ENCODE data around the gene FNDC3B. TPM values are rescaled to one million over a fixed set of nuclear protein-coding genes. Genes with fewer than 3 reads are reported as not detected.

FNDC3B gene
- total RNA-seq, 1 experiment from 2014 or later, result 173 TPM

DNA sequence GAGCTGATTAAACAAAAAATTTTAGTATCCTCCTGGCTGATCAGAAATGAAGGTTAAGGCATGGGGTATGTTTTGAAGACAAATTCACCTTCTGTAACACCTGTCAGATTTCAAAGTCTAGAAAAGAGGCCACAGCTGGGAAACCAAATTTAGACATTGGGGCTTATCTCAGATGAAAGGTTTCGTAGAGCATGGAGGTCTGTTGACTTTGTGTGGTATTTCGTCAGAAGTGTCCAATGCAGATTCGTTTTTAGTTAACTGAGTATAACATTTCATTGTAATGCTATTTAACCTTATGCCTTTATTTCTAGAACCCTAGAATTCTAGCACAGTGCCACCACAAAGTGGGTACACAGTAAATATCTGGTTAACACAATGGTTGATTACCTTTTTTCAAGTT lies 61.7 kb downstream of the FNDC3B start:
- H3K27me3 ChIP-seq (ENCODE audit: control insufficient read depth, insufficient read depth, low read length), result no peaks in the 10 kb centered on the region
- ChIA-PET CTCF (no interaction called here), POLR2A (no interaction called here)
- no peak for TF ChIP-seq TCF7L2 (IDR thresholded peaks at IDR 0.05; ENCODE audit: low read depth, low read length)
- no peak for TF ChIP-seq POLR2AphosphoS5 (IDR thresholded peaks at IDR 0.05; ENCODE audit: low read depth, low read length)
- TF ChIP-seq, protein P1, sequence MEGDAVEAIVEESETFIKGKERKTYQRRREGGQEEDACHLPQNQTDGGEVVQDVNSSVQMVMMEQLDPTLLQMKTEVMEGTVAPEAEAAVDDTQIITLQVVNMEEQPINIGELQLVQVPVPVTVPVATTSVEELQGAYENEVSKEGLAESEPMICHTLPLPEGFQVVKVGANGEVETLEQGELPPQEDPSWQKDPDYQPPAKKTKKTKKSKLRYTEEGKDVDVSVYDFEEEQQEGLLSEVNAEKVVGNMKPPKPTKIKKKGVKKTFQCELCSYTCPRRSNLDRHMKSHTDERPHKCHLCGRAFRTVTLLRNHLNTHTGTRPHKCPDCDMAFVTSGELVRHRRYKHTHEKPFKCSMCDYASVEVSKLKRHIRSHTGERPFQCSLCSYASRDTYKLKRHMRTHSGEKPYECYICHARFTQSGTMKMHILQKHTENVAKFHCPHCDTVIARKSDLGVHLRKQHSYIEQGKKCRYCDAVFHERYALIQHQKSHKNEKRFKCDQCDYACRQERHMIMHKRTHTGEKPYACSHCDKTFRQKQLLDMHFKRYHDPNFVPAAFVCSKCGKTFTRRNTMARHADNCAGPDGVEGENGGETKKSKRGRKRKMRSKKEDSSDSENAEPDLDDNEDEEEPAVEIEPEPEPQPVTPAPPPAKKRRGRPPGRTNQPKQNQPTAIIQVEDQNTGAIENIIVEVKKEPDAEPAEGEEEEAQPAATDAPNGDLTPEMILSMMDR (IDR thresholded peaks at IDR 0.05), result no peak
- TF ChIP-seq, protein P2, sequence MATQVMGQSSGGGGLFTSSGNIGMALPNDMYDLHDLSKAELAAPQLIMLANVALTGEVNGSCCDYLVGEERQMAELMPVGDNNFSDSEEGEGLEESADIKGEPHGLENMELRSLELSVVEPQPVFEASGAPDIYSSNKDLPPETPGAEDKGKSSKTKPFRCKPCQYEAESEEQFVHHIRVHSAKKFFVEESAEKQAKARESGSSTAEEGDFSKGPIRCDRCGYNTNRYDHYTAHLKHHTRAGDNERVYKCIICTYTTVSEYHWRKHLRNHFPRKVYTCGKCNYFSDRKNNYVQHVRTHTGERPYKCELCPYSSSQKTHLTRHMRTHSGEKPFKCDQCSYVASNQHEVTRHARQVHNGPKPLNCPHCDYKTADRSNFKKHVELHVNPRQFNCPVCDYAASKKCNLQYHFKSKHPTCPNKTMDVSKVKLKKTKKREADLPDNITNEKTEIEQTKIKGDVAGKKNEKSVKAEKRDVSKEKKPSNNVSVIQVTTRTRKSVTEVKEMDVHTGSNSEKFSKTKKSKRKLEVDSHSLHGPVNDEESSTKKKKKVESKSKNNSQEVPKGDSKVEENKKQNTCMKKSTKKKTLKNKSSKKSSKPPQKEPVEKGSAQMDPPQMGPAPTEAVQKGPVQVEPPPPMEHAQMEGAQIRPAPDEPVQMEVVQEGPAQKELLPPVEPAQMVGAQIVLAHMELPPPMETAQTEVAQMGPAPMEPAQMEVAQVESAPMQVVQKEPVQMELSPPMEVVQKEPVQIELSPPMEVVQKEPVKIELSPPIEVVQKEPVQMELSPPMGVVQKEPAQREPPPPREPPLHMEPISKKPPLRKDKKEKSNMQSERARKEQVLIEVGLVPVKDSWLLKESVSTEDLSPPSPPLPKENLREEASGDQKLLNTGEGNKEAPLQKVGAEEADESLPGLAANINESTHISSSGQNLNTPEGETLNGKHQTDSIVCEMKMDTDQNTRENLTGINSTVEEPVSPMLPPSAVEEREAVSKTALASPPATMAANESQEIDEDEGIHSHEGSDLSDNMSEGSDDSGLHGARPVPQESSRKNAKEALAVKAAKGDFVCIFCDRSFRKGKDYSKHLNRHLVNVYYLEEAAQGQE (IDR thresholded peaks at IDR 0.05; ENCODE audit: insufficient read depth in 1 of 2, low read depth in 2 of 2, low read length in 1 of 2), result no peak
- no peak for TF ChIP-seq SIN3A (IDR thresholded peaks at IDR 0.05; ENCODE audit: borderline replicate concordance, insufficient read depth, low read depth, low read length)
- no peak overlapping the region for H3K4me3 ChIP-seq (ENCODE audit: low read depth in 2 of 2, low read length in 2 of 2)
- ATAC-seq (no peak), DNase-seq (ENCODE audit: low read depth, low spot score) (no peak)
- peaks cover 98% of the 10 kb centered on the region for H3K4me1 ChIP-seq (ENCODE audit: control insufficient read depth, insufficient read depth, low read length)
- no peaks in the 10 kb centered on the region for H3K9me3 ChIP-seq (ENCODE audit: control insufficient read depth, insufficient read depth, low read depth, low read length)
- no peak overlapping the region for H3K27ac ChIP-seq (ENCODE audit: low read length)
- intact Hi-C loops (cut with micrococcal nuclease; ENCODE audit: unreplicated experiment), result no loop called here
- in situ Hi-C loops (cut with HindIII; ENCODE audit: low pct_unique_long_range_greater_than_20kb, low sequenced_read_pairs), result no loop called here
- no TSS peak for BruUV-seq (replicated peaks)
- no peaks in the 10 kb centered on the region for H3K36me3 ChIP-seq (ENCODE audit: control insufficient read depth, insufficient read depth, low read length)

DNA sequence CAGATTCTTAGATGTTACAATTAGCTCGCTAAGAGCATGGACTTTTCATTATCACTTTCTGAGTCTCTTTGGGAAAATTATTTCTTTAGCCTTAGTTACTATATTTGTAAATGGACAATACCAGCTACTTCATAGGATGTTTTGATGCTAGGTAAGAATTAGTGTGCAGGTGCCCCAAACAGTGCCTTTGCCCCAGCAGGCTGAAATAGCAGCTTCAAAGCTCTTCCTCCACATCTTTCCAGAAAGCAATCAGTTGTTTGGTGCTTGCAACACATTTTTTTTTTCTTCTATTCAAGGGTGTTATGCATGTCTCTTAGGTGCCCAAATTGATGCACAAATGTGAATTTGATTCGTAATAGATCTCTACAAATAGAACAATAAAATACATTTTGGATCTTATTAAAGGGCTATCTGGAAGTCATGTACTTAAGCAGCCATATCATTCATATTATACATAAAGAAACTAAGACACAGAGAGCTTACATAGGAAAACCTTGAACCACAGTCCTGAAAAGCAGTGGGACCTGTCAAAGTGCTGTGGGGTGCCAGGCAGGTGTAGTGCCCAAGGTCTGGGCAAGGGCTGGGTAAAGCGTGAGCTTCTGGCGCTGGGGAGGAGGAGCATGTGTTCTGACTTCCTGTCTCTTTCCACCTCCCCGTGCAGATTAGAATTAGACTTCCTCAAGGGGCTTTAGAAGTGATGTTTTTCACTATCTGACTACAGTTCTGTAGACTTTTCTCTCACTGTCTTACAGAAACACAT lies 62.9 kb downstream of the FNDC3B start:
- no TSS peak for BruUV-seq (replicated peaks)

More for the DNA sequence above, 62.9 kb downstream of the FNDC3B start:
- H3K4me1 ChIP-seq (ENCODE audit: control insufficient read depth, insufficient read depth, low read length), result peaks cover 92% of the 10 kb centered on the region
- peak; percentile 59 for ATAC-seq
- ChIA-PET POLR2A (interaction anchor here (0.6 kb wide), 1 partner anchor 132 kb away, joined by 3 read pairs; no protein-coding TSS in a partner anchor), CTCF (interaction anchor here (1.1 kb wide), 1 partner anchor 46 kb away, joined by 6 read pairs; no protein-coding TSS in a partner anchor)
- TF ChIP-seq, protein P2 (IDR thresholded peaks at IDR 0.05; ENCODE audit: insufficient read depth in 1 of 2, low read depth in 2 of 2, low read length in 1 of 2), result no peak
- TF ChIP-seq TCF7L2 (IDR thresholded peaks at IDR 0.05; ENCODE audit: low read depth, low read length) (no peak), POLR2AphosphoS5 (IDR thresholded peaks at IDR 0.05; ENCODE audit: low read depth, low read length) (no peak), SIN3A (IDR thresholded peaks at IDR 0.05; ENCODE audit: borderline replicate concordance, insufficient read depth, low read depth, low read length) (no peak)
- TF ChIP-seq, protein P1 (IDR thresholded peaks at IDR 0.05), result no peak
- intact Hi-C loops (cut with micrococcal nuclease; ENCODE audit: unreplicated experiment) (no loop called here), in situ Hi-C loops (cut with HindIII; ENCODE audit: low pct_unique_long_range_greater_than_20kb, low sequenced_read_pairs) (no loop called here)
- H3K4me3 ChIP-seq (ENCODE audit: low read depth in 2 of 2, low read length in 2 of 2), result no peak overlapping the region
- no peaks in the 10 kb centered on the region for H3K9me3 ChIP-seq (ENCODE audit: control insufficient read depth, insufficient read depth, low read depth, low read length)
- no peak for DNase-seq (ENCODE audit: low read depth, low spot score)
- peak overlapping the region; percentile 48 for H3K27ac ChIP-seq (ENCODE audit: low read length)
- H3K36me3 ChIP-seq (ENCODE audit: control insufficient read depth, insufficient read depth, low read length), result no peaks in the 10 kb centered on the region
- no peaks in the 10 kb centered on the region for H3K27me3 ChIP-seq (ENCODE audit: control insufficient read depth, insufficient read depth, low read length)
